HG03354 (cell line): ENCODE data around the gene CMIP.
A peak's percentile ranks its signal among the peaks of the same experiment; 100 is the strongest.

Source experiments
- ATAC-seq: cut with Tn5 transposase; IDR thresholded peaks from one replicate; pipeline ENCODE4 v1.9.1; 2021; ENCODE audit warnings: mild to moderate bottlenecking; ENCODE audit not compliant: unreplicated experiment, poor library complexity, severe bottlenecking

Gene CMIP

GRCh38 chr16:81457326-81458133 lies 12.9 kb downstream of the CMIP start:
- ATAC-seq, result no peak

GRCh38 chr16:81458149-81458669 lies 13.6 kb downstream of the CMIP start:
- no peak for ATAC-seq

GRCh38 chr16:81458827-81459598 lies 14.4 kb downstream of the CMIP start:
- ATAC-seq, result no peak

- no peak for ATAC-seq
These were observed 15.5 kb downstream of the CMIP start for GRCh38 chr16:81460075-81460474.

GRCh38 chr16:81461243-81461642 lies 16.6 kb downstream of the CMIP start:
- ATAC-seq, result no peak

- ATAC-seq, result no peak
These were observed 17.2 kb downstream of the CMIP start for GRCh38 chr16:81461766-81462165.

GRCh38 chr16:81462683-81463082 lies 18.1 kb downstream of the CMIP start:
- no peak for ATAC-seq

GRCh38 chr16:81463296-81463890 lies 18.8 kb downstream of the CMIP start:
- no peak for ATAC-seq

GRCh38 chr16:81464279-81464678 lies 19.7 kb downstream of the CMIP start:
- ATAC-seq, result no peak

- ATAC-seq, result no peak
These were observed 20.9 kb downstream of the CMIP start for GRCh38 chr16:81465375-81465943.

- no peak for ATAC-seq
These were observed 21.9 kb downstream of the CMIP start for GRCh38 chr16:81466356-81466980.

GRCh38 chr16:81467072-81467471 lies 22.5 kb downstream of the CMIP start:
- ATAC-seq, result no peak

GRCh38 chr16:81467815-81468214 lies 23.2 kb downstream of the CMIP start:
- no peak for ATAC-seq

GRCh38 chr16:81468269-81468902 lies 23.8 kb downstream of the CMIP start:
- no peak for ATAC-seq

- peak; percentile 14 for ATAC-seq
These were observed 24.6 kb downstream of the CMIP start for GRCh38 chr16:81469183-81469677.

GRCh38 chr16:81469710-81470535 lies 25.3 kb downstream of the CMIP start:
- ATAC-seq, result peak; percentile 82

GRCh38 chr16:81470796-81471636 lies 26.4 kb downstream of the CMIP start:
- ATAC-seq, result no peak
